Mesendoderm (in vitro differentiated cells): ENCODE measurements around the gene TMEM218.

Source experiments
- DNase-seq: peaks from one replicate; pipeline ENCODE4 v3.0.0; 2013
- H2AK5ac ChIP-seq: 2 replicates; pipeline ENCODE4 v1.6.1; 2013; ENCODE audit warnings: low read length, inconsistent platforms
- H2BK120ac ChIP-seq: 2 replicates; pipeline ENCODE4 v1.6.1; 2013; ENCODE audit warnings: low read depth, mild to moderate bottlenecking, low read length, moderate library complexity, mixed read lengths
- H2BK15ac ChIP-seq: replicated peaks from 2 replicates; pipeline ENCODE4 v1.6.1; 2013; ENCODE audit warnings: low read depth, mild to moderate bottlenecking, moderate library complexity
- H2BK5ac ChIP-seq: 2 replicates; pipeline ENCODE4 v1.6.1; 2013; ENCODE audit warnings: low read length, inconsistent platforms
- H3K18ac ChIP-seq: 2 replicates; pipeline ENCODE4 v1.6.1; 2013; ENCODE audit warnings: mild to moderate bottlenecking, low read length, mixed read lengths
- H3K23ac ChIP-seq: one replicate; pipeline ENCODE4 v1.6.1; 2013; ENCODE audit warnings: low read length
- H3K27ac ChIP-seq: 2 replicates; pipeline ENCODE4 v1.5.1; 2013; ENCODE audit warnings: low read depth, mild to moderate bottlenecking, inconsistent platforms, low read length, moderate library complexity
- H3K27me3 ChIP-seq: 2 replicates; pipeline ENCODE4 v1.6.1; 2013; ENCODE audit warnings: low read length, control low read depth, mild to moderate bottlenecking, inconsistent platforms; ENCODE audit not compliant: insufficient read depth, poor library complexity
- H3K36me3 ChIP-seq: 2 replicates; pipeline ENCODE4 v1.6.1; 2013; ENCODE audit warnings: low read length, inconsistent platforms; ENCODE audit not compliant: control insufficient read depth, insufficient read depth
- H3K4ac ChIP-seq: one replicate; pipeline ENCODE4 v1.6.1; 2013; ENCODE audit warnings: low read depth, mild to moderate bottlenecking, low read length, moderate library complexity
- H3K4me1 ChIP-seq: 2 replicates; pipeline ENCODE4 v1.6.1; 2013; ENCODE audit warnings: low read depth, low read length, inconsistent platforms; ENCODE audit not compliant: control insufficient read depth
- H3K4me2 ChIP-seq: 2 replicates; pipeline ENCODE4 v1.6.1; 2013; ENCODE audit warnings: low read length
- H3K4me3 ChIP-seq: 2 replicates; pipeline ENCODE4 v1.5.1; 2013; ENCODE audit warnings: mild to moderate bottlenecking, low read length
- H3K56ac ChIP-seq: one replicate; pipeline ENCODE4 v1.6.1; 2013; ENCODE audit warnings: low read length
- H3K79me1 ChIP-seq: 2 replicates; pipeline ENCODE4 v1.6.1; 2013; ENCODE audit warnings: low read length, inconsistent platforms
- H3K79me2 ChIP-seq: 2 replicates; pipeline ENCODE4 v1.6.1; 2013; ENCODE audit warnings: mild to moderate bottlenecking, low read length; ENCODE audit not compliant: control insufficient read depth, insufficient read depth
- H3K9ac ChIP-seq: 2 replicates; pipeline ENCODE4 v1.6.1; 2013; ENCODE audit warnings: low read length, inconsistent platforms
- H4K5ac ChIP-seq: one replicate; pipeline ENCODE4 v1.6.1; 2013; ENCODE audit warnings: low read length
- H4K8ac ChIP-seq: one replicate; pipeline ENCODE4 v1.6.1; 2013; ENCODE audit warnings: low read depth, mild to moderate bottlenecking, control low read depth, low read length, moderate library complexity
- WGBS: extraction: QIAGEN DNeasy Blood & Tissue Kit; methylation state at CpG from one replicate; pipeline ENCODE4 v1.1.7; 2013; ENCODE audit warnings: low lambda C conversion rate, missing lambda C conversion rate; ENCODE audit not compliant: insufficient coverage; ENCODE audit errors: extremely low coverage; 5-methylcytosine and 5-hydroxymethylcytosine counted together

TMEM218 gene

GRCh38 chr11:125155100-125155444, 43.6 kb upstream of the TMEM218 start:
- no peaks in the 10 kb centered on the region for H3K79me1 ChIP-seq
- H3K27ac ChIP-seq: no peak overlapping the region

GRCh38 chr11:125154378-125155099, 43.1 kb upstream of the TMEM218 start:
- H3K4ac ChIP-seq: no peak overlapping the region
- H3K18ac ChIP-seq: no peak overlapping the region
- no peak overlapping the region for H2BK120ac ChIP-seq
- peaks cover 2% of the 10 kb centered on the region for H3K4me1 ChIP-seq
- no peak overlapping the region for H4K5ac ChIP-seq
- H2AK5ac ChIP-seq: no peak overlapping the region
- H3K4me3 ChIP-seq: no peak overlapping the region
- H3K23ac ChIP-seq: no peak overlapping the region
- H2BK15ac ChIP-seq: no peak overlapping the region
- no peak overlapping the region for H3K4me2 ChIP-seq
- no peak overlapping the region for H4K8ac ChIP-seq
- H3K36me3 ChIP-seq: no peaks in the 10 kb centered on the region
- no peaks in the 10 kb centered on the region for H3K79me2 ChIP-seq
- H3K27me3 ChIP-seq: no peaks in the 10 kb centered on the region
- H3K79me1 ChIP-seq: no peaks in the 10 kb centered on the region
- WGBS: no CpG with 5 or more reads among the region's 7 CpGs
- H3K56ac ChIP-seq: peak overlapping the region; percentile 17
- no peak overlapping the region for H3K27ac ChIP-seq
- no peak overlapping the region for H3K9ac ChIP-seq
- H2BK5ac ChIP-seq: no peak overlapping the region
- no peak for DNase-seq

More at GRCh38 chr11:125155100-125155444, 43.6 kb upstream of the TMEM218 start:
- Histone ChIP-seq H3K4me3 (no peak overlapping the region), H4K5ac (no peak overlapping the region), H3K4me1 (peaks cover 2% of the 10 kb centered on the region), H3K27me3 (no peaks in the 10 kb centered on the region), H3K56ac (peak overlapping the region; percentile 17), H4K8ac (no peak overlapping the region), H3K36me3 (no peaks in the 10 kb centered on the region), H3K23ac (no peak overlapping the region), H3K4me2 (no peak overlapping the region), H3K4ac (no peak overlapping the region), H2AK5ac (no peak overlapping the region), H2BK15ac (no peak overlapping the region), H2BK5ac (no peak overlapping the region), H3K9ac (no peak overlapping the region), H3K79me2 (no peaks in the 10 kb centered on the region), H3K18ac (no peak overlapping the region), H2BK120ac (no peak overlapping the region)
- no CpG with 5 or more reads among the region's 6 CpGs for WGBS
- no peak for DNase-seq

- H2BK5ac ChIP-seq: no peak overlapping the region
Measured at GRCh38 chr11:125153837-125154236, 42.4 kb upstream of the TMEM218 start.

GRCh38 chr11:125148743-125149142, 37.3 kb upstream of the TMEM218 start:
- no peaks in the 10 kb centered on the region for H3K79me1 ChIP-seq
- H3K36me3 ChIP-seq: no peaks in the 10 kb centered on the region
- H3K79me2 ChIP-seq: no peaks in the 10 kb centered on the region
- H2BK5ac ChIP-seq: no peak overlapping the region
- H2BK120ac ChIP-seq: no peak overlapping the region
- no peak overlapping the region for H3K23ac ChIP-seq
- no peak overlapping the region for H3K56ac ChIP-seq
- H3K4me1 ChIP-seq: no peaks in the 10 kb centered on the region
- H3K27me3 ChIP-seq: no peaks in the 10 kb centered on the region
- no peak overlapping the region for H3K27ac ChIP-seq
- no peak overlapping the region for H3K4me3 ChIP-seq
- H3K9ac ChIP-seq: no peak overlapping the region
- no peak overlapping the region for H2AK5ac ChIP-seq
- H3K4ac ChIP-seq: no peak overlapping the region
- H4K8ac ChIP-seq: no peak overlapping the region
- H4K5ac ChIP-seq: no peak overlapping the region
- no peak for DNase-seq
- H2BK15ac ChIP-seq: no peak overlapping the region
- H3K4me2 ChIP-seq: no peak overlapping the region
- WGBS: no CpG with 5 or more reads among the region's 5 CpGs
- H3K18ac ChIP-seq: no peak overlapping the region

More at GRCh38 chr11:125153837-125154236, 42.4 kb upstream of the TMEM218 start:
- Histone ChIP-seq H3K4me3 (no peak overlapping the region), H3K4me1 (peaks cover 2% of the 10 kb centered on the region), H2BK15ac (no peak overlapping the region), H3K79me2 (no peaks in the 10 kb centered on the region), H3K23ac (no peak overlapping the region), H3K27ac (no peak overlapping the region), H3K9ac (no peak overlapping the region), H3K56ac (no peak overlapping the region), H3K4me2 (no peak overlapping the region), H3K36me3 (no peaks in the 10 kb centered on the region), H4K5ac (no peak overlapping the region), H3K79me1 (no peaks in the 10 kb centered on the region), H2BK120ac (no peak overlapping the region), H3K27me3 (no peaks in the 10 kb centered on the region), H3K18ac (no peak overlapping the region), H2AK5ac (no peak overlapping the region), H4K8ac (no peak overlapping the region), H3K4ac (no peak overlapping the region)
- no peak for DNase-seq
- WGBS: no CpG with 5 or more reads among the region's 2 CpGs

- Histone ChIP-seq H3K79me1 (no peaks in the 10 kb centered on the region), H3K4me3 (no peak overlapping the region), H3K79me2 (no peaks in the 10 kb centered on the region), H3K36me3 (no peaks in the 10 kb centered on the region), H2AK5ac (no peak overlapping the region), H3K27me3 (no peaks in the 10 kb centered on the region), H2BK15ac (no peak overlapping the region), H3K4me2 (no peak overlapping the region), H2BK5ac (no peak overlapping the region), H3K4me1 (no peaks in the 10 kb centered on the region), H3K9ac (no peak overlapping the region), H3K23ac (no peak overlapping the region), H3K18ac (no peak overlapping the region), H2BK120ac (no peak overlapping the region), H3K56ac (no peak overlapping the region), H4K5ac (no peak overlapping the region), H3K4ac (no peak overlapping the region), H3K27ac (no peak overlapping the region), H4K8ac (no peak overlapping the region)
- DNase-seq: no peak
Measured at GRCh38 chr11:125148011-125148410, 36.6 kb upstream of the TMEM218 start.

- Histone ChIP-seq H2AK5ac (no peak overlapping the region), H3K9ac (no peak overlapping the region), H4K8ac (no peak overlapping the region), H3K79me2 (no peaks in the 10 kb centered on the region), H2BK15ac (no peak overlapping the region), H3K27ac (no peak overlapping the region), H3K4me2 (no peak overlapping the region), H3K4ac (no peak overlapping the region), H2BK5ac (no peak overlapping the region), H3K18ac (no peak overlapping the region), H2BK120ac (no peak overlapping the region), H4K5ac (no peak overlapping the region), H3K36me3 (no peaks in the 10 kb centered on the region), H3K27me3 (no peaks in the 10 kb centered on the region), H3K23ac (no peak overlapping the region), H3K4me3 (no peak overlapping the region), H3K56ac (no peak overlapping the region), H3K79me1 (no peaks in the 10 kb centered on the region), H3K4me1 (no peaks in the 10 kb centered on the region)
- WGBS: no CpG with 5 or more reads among the region's 6 CpGs
- DNase-seq: no peak
Measured at GRCh38 chr11:125147280-125147679, 35.9 kb upstream of the TMEM218 start.
